CD4-positive, alpha-beta T cell treated with Interleukin-6 for 4 hours (primary cell): ENCODE results near the gene TNC.

Experiments
- DNase-seq: peaks from one replicate; pipeline ENCODE4 v3.0.0-alpha.2; 2020; ENCODE audit warnings: mixed read lengths

TNC gene

DNA sequence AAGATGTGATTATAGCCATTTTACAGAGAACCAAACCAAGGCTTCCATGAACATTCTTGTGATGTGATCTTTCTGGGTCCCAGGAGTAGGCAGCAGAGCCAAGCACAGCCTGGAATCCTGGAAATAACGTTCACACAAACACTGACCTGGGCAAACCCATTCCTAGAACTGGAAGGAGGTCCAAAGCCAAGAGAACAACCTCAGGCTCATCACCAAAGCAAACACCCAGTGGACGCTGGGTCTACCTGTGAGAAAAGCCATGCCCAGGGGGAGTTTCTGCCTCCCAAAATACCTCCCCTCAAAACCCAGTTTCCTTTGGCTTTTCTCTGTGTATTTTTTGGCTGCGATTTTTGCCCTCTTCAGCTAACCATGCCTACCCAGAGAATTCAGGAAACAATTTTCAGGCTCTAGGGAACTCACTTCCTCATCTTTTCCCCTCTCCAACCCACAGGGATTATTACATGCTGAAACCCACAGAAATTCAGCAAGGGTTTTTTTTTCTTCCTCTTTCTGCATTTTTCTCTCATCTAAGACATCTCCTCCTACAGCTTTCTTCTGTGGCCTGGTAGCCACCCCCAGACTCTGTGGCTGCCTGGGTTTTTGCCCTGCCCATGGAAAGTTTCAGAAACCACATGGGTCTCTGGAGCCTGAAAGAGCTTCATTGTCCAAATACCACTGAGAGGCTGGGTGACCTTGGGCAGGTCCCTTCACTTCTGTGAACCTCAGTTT, 75.0 kb downstream of the TNC start:
- no peak for DNase-seq

DNA sequence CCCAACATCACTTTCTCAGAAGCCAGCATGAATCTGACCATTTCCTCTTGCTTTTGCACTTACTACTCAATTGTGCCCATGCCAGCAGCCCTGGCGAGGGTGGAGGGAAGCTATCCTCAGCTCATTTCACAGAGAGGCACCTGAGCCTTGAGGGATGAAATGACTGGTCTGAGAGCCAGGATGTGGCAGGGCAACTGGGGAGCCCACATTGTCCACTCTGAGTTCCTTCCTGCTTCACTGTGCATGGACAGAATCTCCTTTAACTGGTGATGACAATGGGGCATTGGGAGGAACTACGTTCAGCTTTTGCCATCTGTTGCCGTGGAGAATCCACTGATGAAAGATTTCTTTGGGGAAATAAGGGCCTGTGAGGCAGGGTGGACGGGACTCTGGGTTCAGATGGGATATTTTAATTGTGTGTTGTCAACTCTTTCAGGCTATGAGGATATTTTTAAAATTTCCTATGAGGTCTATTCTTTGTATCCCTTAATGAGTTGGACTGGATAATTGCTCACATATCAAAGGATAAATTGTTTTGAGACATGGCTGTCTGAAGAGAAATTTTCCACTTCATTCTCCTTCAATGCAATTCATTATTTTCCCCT, 78.3 kb downstream of the TNC start:
- no peak for DNase-seq

DNA sequence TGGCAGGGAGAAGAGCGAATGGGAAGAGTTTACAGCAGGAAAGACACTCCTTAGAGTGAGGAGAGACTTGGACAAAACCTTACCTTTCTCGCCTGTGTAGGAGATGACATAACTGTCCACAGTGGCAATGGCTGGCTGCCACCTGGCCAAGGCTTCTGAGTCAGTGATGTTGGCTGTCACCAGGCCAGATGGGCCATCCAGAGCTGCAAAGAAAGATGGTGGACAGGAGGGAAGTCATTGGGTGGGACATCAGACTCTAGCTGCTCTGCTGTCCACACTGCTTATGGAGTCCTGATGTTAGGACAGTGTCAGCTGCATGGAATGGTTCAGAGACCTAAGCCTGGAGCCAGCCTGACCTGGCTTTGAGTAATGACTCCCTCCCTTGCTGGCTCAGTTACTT, 79.8 kb downstream of the TNC start:
- DNase-seq: no peak

DNA sequence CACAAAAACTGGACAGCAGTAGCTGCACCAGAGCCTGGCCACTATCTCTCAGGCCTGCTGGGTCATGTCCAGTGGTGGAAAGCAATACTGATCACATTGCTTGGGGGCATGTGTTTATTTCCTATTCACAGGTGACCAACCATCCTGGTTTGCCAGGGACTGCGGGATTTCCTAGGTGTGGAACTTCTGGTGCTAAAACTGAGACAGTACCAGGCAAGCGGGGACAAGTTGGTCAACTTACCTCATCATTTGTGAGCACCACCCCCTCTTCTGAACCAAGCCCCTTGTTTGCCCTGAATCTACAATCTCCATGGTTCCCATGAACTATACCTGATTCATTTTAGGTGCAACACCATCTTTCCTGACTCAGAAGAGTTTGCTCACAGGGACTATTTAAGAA, 81.3 kb downstream of the TNC start:
- no peak for DNase-seq

DNA sequence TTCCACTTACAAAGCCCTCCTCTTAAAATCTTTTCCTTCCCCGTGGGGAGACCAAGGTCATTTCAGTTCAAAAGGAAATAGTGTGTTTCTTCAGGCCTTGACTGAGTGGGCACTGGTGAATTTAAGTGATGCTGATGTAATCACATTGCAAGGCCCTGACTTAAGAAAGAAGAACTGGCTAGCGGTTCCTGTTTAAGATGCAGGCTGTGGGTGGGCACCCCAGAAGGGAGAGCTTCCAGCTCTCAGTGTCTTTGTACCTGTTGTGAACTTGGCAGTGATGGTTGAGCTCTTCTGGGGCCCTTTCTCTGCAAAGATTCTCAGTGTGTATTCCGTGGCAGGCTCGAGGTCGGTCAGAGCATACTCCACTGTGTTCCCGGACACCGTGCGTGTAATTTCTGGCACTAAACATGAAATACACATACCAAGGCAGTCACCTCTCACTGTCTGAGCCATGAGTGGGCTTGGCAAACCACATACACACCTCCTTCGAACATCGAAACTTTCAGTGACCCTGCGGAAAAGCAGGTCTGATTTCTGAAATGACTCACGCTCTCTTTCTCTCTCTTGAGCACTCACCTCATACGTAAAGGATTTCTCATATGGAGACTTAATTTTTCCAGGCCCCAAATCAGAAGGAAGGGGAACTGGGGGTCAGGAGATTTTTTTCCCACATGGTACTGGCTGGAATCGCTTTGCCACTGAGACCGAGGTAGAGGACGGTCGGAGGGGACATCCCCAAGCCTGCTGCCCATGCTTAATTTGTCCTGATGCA, 81.9 kb downstream of the TNC start:
- DNase-seq: no peak

DNA sequence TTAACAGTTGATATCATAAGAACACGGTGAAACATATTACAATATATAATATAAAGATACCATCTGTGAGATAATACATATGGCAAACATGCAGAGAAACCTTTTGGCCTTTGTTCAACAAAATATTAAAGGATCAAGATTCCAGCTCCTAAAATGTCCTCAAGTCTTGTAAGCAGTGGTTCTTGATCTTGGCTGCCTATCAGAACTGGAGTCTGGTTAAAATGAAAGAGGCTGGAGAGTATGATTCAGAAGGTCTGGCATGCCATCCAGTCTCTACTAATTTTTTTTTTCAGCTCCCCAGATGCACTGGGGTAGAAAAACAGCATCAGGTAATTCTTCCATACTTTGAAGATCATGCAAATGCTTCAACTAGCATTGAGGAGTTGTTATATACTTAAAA, 83.2 kb downstream of the TNC start:
- DNase-seq: no peak

DNA sequence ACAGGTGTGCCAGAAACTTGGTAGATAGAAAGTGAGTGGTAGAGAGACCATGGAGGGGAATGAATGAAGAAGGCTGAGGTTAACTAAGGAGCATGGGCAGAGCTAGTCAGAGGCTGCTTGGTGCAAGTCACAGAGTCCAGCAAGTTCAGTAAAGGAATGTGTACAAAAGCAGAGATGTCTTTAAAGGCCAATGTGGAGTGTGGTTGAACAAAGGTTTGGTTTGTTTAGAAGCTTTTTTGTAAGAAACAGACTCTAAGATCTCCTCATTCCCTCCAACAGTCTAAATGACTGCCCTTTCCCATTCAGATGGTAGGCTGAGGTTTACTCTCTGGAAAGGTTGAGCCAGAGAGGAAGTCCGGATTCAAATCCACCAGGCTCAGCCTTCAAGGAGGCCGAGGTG, 84.2 kb downstream of the TNC start:
- no peak for DNase-seq

DNA sequence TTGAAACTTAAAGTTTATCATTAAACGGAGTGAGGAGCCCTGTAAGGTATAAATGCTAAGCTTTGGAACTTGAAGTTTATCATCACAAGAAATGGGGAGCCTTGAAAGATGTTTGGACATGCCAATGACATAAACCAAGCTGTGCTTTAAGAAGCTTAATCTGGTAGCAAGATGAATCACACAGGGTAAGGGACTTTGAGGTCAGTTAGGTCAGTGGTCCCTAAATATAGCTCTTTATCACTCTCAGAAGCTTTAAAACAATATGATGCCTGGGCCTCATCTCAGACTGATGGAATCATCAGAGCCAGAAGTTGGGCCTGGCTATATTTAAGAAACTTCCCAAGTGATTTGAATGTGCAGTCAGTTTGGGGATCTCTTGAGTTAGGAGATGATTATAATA, 85.7 kb downstream of the TNC start:
- no peak for DNase-seq

DNA sequence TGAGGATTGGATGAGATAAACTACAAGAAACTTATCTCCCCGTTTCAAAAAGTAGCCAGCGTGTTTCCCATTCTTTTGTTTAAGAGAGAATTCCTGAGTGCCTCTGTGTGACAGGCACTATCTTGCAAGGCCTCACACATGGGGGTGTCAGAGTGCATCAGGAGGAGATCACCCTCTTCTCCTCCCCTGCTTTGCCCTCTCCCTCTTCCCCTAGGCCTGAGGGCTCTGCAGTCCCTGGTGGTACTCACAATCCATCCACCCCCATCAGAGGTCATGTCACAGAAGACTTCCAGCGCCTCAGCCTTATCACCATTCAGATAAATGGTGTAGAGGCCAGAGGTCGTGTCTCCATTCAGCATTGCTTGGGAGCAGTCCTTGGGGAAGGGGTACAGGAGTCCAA, 88.0 kb downstream of the TNC start:
- DNase-seq: no peak

DNA sequence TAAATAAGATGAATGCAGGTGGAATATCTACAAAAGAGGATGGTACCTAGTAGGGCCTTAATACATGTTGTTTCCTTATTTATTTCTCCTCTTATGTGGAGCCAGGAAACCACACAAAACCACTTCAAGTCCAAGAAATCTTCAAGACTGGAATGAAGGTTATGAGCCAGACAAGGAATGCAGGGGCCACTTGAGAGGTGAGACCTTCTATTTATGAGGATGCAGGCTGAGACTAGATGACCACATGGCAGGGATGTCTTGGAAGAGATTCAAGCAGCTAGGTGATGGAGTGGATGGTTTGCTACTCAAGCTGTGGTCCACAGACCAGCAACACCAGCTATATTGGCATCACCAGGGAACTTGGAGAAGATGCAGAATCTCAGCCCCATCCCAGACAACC, 92.2 kb downstream of the TNC start:
- no peak for DNase-seq

DNA sequence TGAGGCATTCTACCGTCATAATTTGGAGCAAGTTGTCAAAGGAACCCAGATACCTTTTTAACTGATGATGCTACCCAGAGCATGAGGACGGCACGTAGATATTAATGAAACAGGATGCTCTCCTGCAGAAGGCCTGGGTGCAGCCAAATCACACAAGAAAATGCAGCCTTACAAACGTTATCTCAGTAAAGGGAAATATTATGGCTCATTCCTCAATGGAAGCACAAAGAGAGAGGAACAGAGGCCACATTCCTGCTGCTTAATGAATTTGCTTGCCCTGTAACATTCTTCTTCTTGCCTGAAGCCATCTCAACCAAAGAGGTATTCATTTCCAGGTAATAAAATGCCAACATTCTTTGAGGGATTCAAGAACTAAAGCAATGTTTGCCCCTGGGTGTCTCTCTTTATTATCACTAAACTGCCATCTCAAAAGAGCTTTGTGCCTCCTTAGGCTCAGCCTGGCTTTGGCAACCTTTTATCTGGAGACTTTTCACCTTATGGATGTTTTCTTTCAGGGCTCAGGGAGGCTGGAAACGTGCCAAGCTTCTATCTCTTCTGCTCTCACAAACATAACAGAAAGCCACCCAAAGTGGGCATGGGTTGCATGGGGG, 92.9 kb downstream of the TNC start:
- DNase-seq: no peak

DNA sequence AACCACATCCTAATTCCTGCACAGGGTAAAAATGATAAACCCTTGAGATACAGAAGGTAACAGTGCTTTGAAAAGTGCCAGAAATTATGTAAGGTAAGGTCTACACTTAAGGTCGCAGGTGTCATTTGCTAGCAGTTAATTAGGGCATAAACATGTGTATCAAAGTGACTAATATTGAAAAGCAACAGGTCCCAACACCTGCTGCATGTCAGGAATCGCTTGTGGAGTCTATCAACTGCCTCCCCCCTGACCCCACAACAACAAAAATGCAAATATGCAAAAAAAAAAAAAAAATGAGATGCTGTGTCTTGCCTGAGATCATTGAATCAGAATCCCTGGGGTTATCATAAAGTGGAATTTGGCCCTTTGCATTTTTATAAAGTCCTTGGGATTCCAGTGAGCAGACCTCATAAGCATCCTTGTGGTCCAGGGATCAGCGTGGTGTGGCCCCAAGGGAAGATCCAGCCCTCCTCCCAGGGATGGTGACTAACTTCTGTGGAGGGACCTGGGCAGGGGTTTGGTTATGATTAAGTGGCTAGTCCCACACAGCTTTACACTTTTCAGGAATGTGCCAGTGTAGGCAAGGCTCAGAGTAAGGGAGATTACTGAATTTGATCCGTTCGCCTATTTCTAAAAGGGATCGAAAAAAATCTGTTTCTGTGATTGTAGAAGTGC, 95.1 kb downstream of the TNC start:
- DNase-seq: no peak

DNA sequence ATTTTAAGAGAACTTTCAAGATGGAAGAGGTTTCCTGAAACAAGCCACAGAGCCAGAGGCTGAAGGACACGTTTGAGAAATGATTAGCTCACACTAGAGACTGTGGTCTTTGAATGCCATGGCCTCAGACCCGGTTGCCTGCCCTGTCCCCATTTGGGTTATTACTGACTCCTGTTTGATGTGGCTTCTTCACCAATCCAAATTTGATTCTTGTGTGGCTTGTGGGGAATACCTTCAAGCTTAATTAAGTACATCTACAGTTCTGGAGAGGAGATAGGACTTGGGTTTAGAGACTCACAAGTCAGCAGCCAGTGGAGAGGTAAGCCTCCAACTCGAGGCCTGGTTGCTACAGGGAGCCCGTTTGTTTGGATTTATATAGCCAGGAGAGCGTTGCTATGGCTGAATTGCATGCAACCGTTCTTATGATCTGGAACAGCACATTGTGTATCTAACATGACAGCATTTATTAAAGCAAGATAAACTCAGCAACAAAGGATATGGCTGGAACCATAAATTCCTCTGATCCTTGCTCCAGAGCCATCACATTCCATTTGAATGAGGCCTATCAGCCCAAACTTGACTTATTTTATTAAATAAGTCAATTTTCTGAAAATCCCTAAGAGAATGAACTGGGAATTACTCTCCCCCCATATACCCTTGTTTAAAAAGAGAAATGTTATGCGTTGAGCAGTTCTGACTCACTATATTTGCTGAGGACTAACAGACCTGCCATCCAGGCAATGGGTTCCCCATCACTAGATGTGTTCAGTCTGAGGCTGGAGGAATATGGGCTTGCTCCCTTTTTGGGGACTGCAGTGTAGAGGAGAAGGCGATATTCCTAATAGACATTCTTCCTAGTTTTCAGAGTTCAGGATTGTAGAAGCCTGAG, 99.2 kb downstream of the TNC start:
- no peak for DNase-seq

DNA sequence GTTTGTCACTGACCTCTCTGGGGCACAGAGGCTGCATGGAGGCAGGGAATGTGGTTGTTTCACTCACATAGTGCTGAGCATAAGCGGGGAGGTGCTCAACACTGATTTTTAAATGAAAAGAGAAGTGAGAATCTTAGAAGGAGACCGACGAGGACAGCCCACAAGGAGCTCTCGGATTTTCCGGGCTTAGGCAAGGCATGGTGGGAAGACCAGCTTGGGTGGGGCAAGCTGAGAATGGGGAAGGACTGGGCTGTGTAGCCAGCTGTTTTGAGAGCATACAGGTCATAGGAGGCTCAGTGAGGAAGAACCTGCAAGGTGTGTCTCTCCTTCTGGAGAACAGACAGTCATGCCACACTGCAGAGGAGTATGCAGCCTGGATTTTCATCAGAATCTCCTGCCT, 101.6 kb downstream of the TNC start:
- DNase-seq: no peak

DNA sequence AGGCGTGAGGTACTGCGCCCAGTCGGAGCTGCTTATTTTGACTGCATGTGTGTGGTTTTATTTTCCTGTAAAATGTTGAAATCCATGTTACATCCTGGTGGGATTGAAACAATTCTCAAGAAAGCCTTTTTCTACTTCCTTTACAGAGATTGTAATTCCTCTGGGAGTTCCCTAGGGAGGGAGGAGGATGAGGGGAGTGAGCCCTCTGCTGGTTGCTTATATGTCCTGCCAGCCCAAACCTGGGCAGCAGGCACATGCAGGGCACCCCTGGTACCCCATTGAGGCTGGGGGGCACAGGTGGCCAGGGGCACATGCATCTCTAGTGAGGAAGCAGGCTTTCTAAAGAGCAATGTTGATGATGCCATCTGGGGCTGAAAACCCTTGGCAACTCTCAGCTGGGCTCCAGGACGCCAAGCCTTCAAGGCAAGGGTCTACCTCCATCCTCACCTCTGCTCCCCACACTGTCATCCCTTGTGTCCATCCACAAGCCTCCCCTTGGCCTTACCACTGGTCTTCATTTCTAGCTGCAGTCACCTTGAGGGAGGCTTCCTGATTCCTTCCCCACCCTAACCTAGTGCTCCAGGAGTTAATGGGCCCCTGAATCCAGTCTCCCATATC, 102.8 kb downstream of the TNC start:
- DNase-seq: no peak

DNA sequence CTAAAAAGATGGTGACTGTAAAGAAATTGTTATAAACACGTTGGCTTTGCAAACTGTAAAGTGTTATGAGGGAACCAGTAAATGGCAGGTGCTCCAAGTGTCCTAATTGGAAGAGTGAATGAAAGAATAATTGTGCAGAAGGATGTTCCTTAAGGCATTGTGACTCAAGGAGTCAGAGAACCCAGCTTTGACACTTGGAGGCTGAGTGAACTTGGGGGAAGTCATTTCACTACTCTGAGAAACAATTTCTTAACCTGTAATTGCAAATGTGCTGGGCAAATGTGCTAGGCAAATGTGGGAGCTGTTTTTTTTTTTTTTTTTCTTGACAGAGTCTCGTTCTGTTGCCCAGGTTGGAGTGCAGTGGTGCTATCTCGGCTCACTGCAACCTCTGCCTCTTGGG, 103.5 kb downstream of the TNC start:
- no peak for DNase-seq

DNA sequence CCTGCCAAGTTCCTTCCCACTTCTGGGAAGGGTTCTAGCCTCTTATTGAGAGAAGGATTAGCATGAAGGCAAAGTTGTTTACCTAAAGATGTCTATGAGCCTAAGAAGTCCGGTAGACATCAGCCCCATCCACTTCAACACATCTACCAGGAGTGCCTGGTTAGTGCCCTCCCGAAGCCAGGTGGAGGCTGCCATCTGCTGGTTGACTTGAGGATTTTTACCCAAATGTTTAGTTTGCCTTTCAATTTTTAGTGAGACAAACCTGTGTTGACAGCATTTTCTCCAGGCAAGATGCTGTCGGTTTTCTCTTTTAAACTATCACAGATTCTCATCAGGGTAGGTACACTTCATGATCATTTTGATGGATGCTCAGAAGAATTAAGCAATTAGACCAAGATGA, 104.0 kb downstream of the TNC start:
- peak; percentile 88 for DNase-seq

DNA sequence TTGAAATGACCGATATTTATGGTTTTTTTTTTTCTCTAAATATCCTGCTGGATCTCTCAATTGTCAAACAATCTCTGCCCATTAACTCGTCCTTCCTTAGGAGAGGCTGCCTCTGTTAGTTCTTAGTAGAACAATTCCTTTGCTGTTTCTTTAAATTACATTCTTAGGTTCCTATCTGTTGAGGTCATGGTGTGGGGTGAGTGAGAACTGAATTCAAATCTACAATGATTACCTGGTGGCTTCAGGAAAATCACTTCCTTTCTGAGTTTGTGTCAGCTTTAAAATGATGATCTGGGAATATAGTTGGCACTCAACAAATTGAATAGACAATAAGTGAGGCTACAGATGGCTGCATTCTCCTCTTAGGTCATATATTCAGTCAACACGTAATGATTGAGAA, 105.5 kb downstream of the TNC start:
- no peak for DNase-seq

DNA sequence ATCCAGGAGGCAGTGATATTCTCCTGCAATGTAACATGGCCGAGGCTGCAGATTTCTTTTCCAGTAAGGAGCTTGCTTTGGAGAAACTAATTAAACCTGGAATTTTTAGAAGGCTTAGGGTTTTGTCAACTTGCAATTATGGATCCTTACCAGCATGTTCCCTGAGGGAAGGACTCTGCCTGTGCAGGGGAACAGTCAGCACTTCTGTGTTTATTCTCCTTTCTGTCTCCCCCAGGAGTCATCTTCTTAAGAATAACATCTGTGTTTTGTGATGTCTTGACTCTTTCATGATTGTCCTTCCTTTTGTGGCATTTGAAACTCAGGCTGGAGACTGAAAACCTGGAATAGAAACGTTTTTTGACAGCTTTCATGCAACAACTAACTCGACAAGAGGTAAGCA, 107.1 kb downstream of the TNC start:
- DNase-seq: no peak

DNA sequence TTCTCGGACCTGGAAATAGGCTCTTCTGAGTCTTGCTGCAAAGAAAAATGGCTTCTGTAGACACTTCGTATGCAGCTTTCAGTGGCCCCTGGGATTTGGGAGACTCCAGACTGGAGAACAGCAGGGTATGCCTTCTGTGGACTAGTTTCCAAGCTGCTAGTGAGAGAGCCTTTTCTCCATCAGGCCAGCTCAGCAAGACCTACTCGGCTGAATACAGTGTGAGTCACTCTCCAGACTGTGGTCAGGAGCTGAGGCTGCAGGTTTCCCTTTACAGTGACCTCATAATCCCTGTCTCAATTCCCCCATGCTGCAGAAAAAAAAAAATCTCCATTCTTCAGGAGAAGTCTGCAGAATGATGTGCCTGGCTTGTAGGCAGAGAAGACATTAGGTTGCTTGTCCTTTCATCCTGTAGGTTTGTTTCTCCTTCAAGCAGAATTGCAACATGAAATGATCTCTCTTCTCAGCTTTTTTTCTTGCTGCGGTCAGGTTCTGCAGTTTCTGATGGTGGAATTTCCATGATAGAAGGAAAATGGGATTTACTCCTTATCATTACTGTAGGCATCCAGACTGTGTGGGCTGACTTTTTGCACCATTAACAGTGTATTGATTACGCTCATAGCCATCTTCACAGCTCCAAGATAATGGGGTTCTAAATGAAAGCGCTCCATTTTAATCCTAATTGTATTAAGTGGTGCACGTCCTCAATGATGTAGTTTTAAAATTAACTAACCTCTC, 109.3 kb downstream of the TNC start:
- peak; percentile 22 for DNase-seq

DNA sequence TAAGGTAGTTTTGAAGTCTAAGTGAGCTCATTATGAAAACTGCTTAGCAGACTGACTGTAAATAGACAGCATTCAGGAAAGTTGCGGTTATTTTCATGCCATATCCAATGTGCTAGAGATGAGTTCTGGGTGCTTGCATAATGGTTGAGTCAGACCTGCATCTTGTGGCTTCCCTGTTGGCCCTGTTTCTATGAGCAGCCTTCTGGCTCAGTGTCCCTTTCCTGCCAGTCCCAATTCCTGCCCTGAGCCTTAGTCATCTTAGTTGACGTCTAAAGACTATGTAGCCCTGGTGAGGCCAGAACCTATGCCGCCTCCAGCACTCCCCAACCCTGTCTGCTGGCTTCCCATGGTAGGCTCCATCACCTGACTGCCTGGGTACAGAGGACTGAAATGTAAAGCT, 111.3 kb downstream of the TNC start:
- DNase-seq: peak; percentile 31
